Right ventricle myocardium superior (tissue), 1 donor: ENCODE measurements around the gene TNIP1. TPM values are rescaled to one million over a fixed set of nuclear protein-coding genes. Genes with fewer than 3 reads are reported as not detected.

Source experiments
- ATAC-seq: fragments of 200-7000 bp; cut with Tn5 transposase; one replicate; pipeline ENCODE4 v1.9.1; 2020; ENCODE audit warnings: mild to moderate bottlenecking; ENCODE audit not compliant: poor library complexity
- DNase-seq: peaks from one replicate; pipeline ENCODE4 v3.0.0-alpha.2; 2020
- intact Hi-C: fragments of 100-400 bp; cut with DNase I; formaldehyde crosslinking; loops from one replicate; pipeline ENCODE4 v1.11.2; 2022
- total RNA-seq: library from RNA; stranded (reverse); fragmentation: NEBNext Ultra II Directional; extraction: Animal tissue kit (Norgen Biotek cat#: 25700); gene quantifications from one replicate; pipeline ENCODE4 v1.2.1, GENCODE V29; 2021
- donor health status: DM: no; HTN: yes; CAD: no; lungs with severe emphysema.

The TNIP1 gene
- total RNA-seq, 1 donor from 2014 or later: 126 TPM

GRCh38 chr5:151055336-151055735 lies 25.5 kb downstream of the TNIP1 start:
- ATAC-seq: no peak
- intact Hi-C loops: no loop called here

GRCh38 chr5:151054709-151055108 lies 26.1 kb downstream of the TNIP1 start:
- ATAC-seq: no peak
- no peak for DNase-seq
- intact Hi-C loops: no loop called here

More at GRCh38 chr5:151055336-151055735, 25.5 kb downstream of the TNIP1 start:
- DNase-seq: no peak

GRCh38 chr5:151053796-151054462 lies 26.9 kb downstream of the TNIP1 start:
- no peak for ATAC-seq
- no peak for DNase-seq
- intact Hi-C loops: no loop called here

GRCh38 chr5:151052836-151053235 lies 28.0 kb downstream of the TNIP1 start:
- intact Hi-C loops: no loop called here
- ATAC-seq: no peak
- DNase-seq: no peak

- no peak for DNase-seq
- intact Hi-C loops: loop anchor here (1.0 kb wide), 1 partner anchor 63 kb away; no protein-coding TSS in a partner anchor
- peak; percentile 10 for ATAC-seq
Observed at GRCh38 chr5:151051931-151052608, 28.8 kb downstream of the TNIP1 start.

GRCh38 chr5:151051066-151051930 lies 29.5 kb downstream of the TNIP1 start:
- ATAC-seq (peak; percentile 85), DNase-seq (peak; percentile 89)
- intact Hi-C loops: loop anchor here (1.0 kb wide), 1 partner anchor 64 kb away; no protein-coding TSS in a partner anchor

GRCh38 chr5:151048526-151048925 lies 32.3 kb downstream of the TNIP1 start:
- intact Hi-C loops: loop anchor here (5.0 kb wide), 1 partner anchor 46 kb away; no protein-coding TSS in a partner anchor
- peak; percentile 20 for DNase-seq
- ATAC-seq: no peak

- DNase-seq (peak; percentile 47), ATAC-seq (peak; percentile 82)
- intact Hi-C loops: loop anchor here (5.0 kb wide), 1 partner anchor 46 kb away; no protein-coding TSS in a partner anchor
Observed at GRCh38 chr5:151047814-151048425, 32.9 kb downstream of the TNIP1 start.

- no peak for ATAC-seq
- intact Hi-C loops: no loop called here
- DNase-seq: no peak
Observed at GRCh38 chr5:151042453-151043093, 38.3 kb downstream of the TNIP1 start.

GRCh38 chr5:151041577-151042268 lies 39.1 kb downstream of the TNIP1 start:
- intact Hi-C loops: no loop called here
- no peak for ATAC-seq
- DNase-seq: no peak

- no peak for DNase-seq
- intact Hi-C loops: no loop called here
Observed at GRCh38 chr5:151040211-151040747, 40.6 kb downstream of the TNIP1 start.

GRCh38 chr5:151039665-151040064 lies 41.2 kb downstream of the TNIP1 start:
- ATAC-seq (no peak), DNase-seq (no peak)
- intact Hi-C loops: no loop called here

More at GRCh38 chr5:151040211-151040747, 40.6 kb downstream of the TNIP1 start:
- ATAC-seq: peak; percentile 55

GRCh38 chr5:151038801-151039238 lies 42.0 kb downstream of the TNIP1 start:
- intact Hi-C loops: no loop called here
- DNase-seq (no peak), ATAC-seq (no peak)

- ATAC-seq: no peak
- peak; percentile 45 for DNase-seq
- intact Hi-C loops: no loop called here
Observed at GRCh38 chr5:151038412-151038745, 42.5 kb downstream of the TNIP1 start.

- DNase-seq (no peak), ATAC-seq (peak; percentile 68)
- intact Hi-C loops: no loop called here
Observed at GRCh38 chr5:151037561-151038411, 43.0 kb downstream of the TNIP1 start.

- intact Hi-C loops: no loop called here
- DNase-seq (no peak), ATAC-seq (no peak)
Observed at GRCh38 chr5:151036556-151036955, 44.3 kb downstream of the TNIP1 start.
